HEK293 (cell line): ENCODE measurements around the gene ABCA7.
A peak's percentile ranks its signal among the peaks of the same experiment; 100 is the strongest.

ENCODE experiments used
- CTCF ChIA-PET: fragments of 350-600 bp; formaldehyde crosslinking; extraction: SDS; loops from one replicate; lab custom pipeline; 2021; ENCODE audit warnings: antibody characterized with exemption; lab: Yijun Ruan, JAX
- POLR2A ChIA-PET: fragments of 300-600 bp; formaldehyde crosslinking; extraction: SDS; loops from one replicate; lab custom pipeline; 2020; ENCODE audit warnings: antibody characterized with exemption, inconsistent platforms; lab: Yijun Ruan, JAX
- H3K27ac ChIP-seq: fragments of 200-500 bp; sonication (Bioruptor generic); 2 replicates; pipeline ENCODE4 v1.5.1; 2014; ENCODE audit warnings: low read depth, low read length, control low read depth, inconsistent platforms; ENCODE audit errors: extremely low read depth
- H3K36me3 ChIP-seq, 2 experiments: fragments of 200-500 bp in 1 of 2; sonication (Bioruptor generic) in 1 of 2; 1 replicate in 1 of 2; 2 replicates in 1 of 2; pipeline ENCODE4 v1.5.1; 2014 to 2017; ENCODE audit warnings: inconsistent platforms in 2 of 2, low read length in 2 of 2; ENCODE audit not compliant: control insufficient read depth in 2 of 2, insufficient read depth in 1 of 2
- H3K4me1 ChIP-seq: fragments of 200-500 bp; sonication (Bioruptor generic); 2 replicates; pipeline ENCODE4 v1.5.1; 2014; ENCODE audit warnings: mild to moderate bottlenecking, low read length, inconsistent platforms; ENCODE audit not compliant: control insufficient read depth, insufficient read depth
- H3K4me3 ChIP-seq: 2 replicates; pipeline ENCODE4 v1.5.1; 2011; ENCODE audit warnings: low read depth, mild to moderate bottlenecking, control low read depth, low read length, moderate library complexity
- H3K9me3 ChIP-seq: fragments of 200-500 bp; sonication (Bioruptor generic); 2 replicates; pipeline ENCODE4 v1.5.1; 2014; ENCODE audit warnings: low read depth, low read length, inconsistent platforms; ENCODE audit not compliant: control insufficient read depth, insufficient read depth
- EGR2 ChIP-seq: fragments of 450-650 bp; formaldehyde crosslinking; IDR thresholded peaks from 2 replicates; pipeline ENCODE4 v1.5.1; 2016; ENCODE audit warnings: low read depth, missing biosample characterization, missing genetic modification characterization
- GLIS1 ChIP-seq: fragments of 450-650 bp; formaldehyde crosslinking; IDR thresholded peaks from 2 replicates; pipeline ENCODE4 v1.5.1; 2016; ENCODE audit warnings: missing biosample characterization, missing genetic modification characterization
- GLIS2 ChIP-seq: fragments of 450-650 bp; formaldehyde crosslinking; IDR thresholded peaks from 2 replicates; pipeline ENCODE4 v1.5.1; 2016; ENCODE audit warnings: missing biosample characterization, missing genetic modification characterization
- HIC1 ChIP-seq: fragments of 450-650 bp; formaldehyde crosslinking; IDR thresholded peaks from 2 replicates; pipeline ENCODE4 v1.5.1; 2016; ENCODE audit warnings: missing biosample characterization, missing genetic modification characterization
- KLF1 ChIP-seq: fragments of 450-650 bp; formaldehyde crosslinking; IDR thresholded peaks from 2 replicates; pipeline ENCODE4 v1.5.1; 2016; ENCODE audit warnings: missing biosample characterization, missing genetic modification characterization
- PATZ1 ChIP-seq: fragments of 450-650 bp; formaldehyde crosslinking; IDR thresholded peaks from 2 replicates; pipeline ENCODE4 v1.5.1; 2016; ENCODE audit warnings: missing biosample characterization, missing genetic modification characterization
- REST ChIP-seq: fragments of 450-650 bp; formaldehyde crosslinking; IDR thresholded peaks from 2 replicates; pipeline ENCODE4 v1.5.1; 2016; ENCODE audit warnings: missing biosample characterization, missing genetic modification characterization
- ZBTB21 ChIP-seq: fragments of 450-650 bp; formaldehyde crosslinking; IDR thresholded peaks from 2 replicates; pipeline ENCODE4 v1.5.1; 2017; ENCODE audit warnings: missing biosample characterization, missing genetic modification characterization
- ZBTB8A ChIP-seq: fragments of 450-650 bp; formaldehyde crosslinking; IDR thresholded peaks from 2 replicates; pipeline ENCODE4 v1.5.1; 2016; ENCODE audit warnings: missing biosample characterization, missing genetic modification characterization
- ZFP69B ChIP-seq: fragments of 450-650 bp; formaldehyde crosslinking; IDR thresholded peaks from 2 replicates; pipeline ENCODE4 v1.5.1; 2016; ENCODE audit warnings: missing biosample characterization, missing genetic modification characterization
- ZNF114 ChIP-seq: fragments of 450-650 bp; formaldehyde crosslinking; IDR thresholded peaks from 2 replicates; pipeline ENCODE4 v1.5.0; 2017; ENCODE audit warnings: missing biosample characterization, missing genetic modification characterization
- ZNF26 ChIP-seq: fragments of 450-650 bp; formaldehyde crosslinking; IDR thresholded peaks from 2 replicates; pipeline ENCODE4 v1.5.1; 2016; ENCODE audit warnings: missing biosample characterization, missing genetic modification characterization
- ZNF280C ChIP-seq: fragments of 450-650 bp; formaldehyde crosslinking; IDR thresholded peaks from 2 replicates; pipeline ENCODE4 v1.5.1; 2016; ENCODE audit warnings: missing biosample characterization, missing genetic modification characterization
- ZNF341 ChIP-seq: fragments of 450-650 bp; formaldehyde crosslinking; IDR thresholded peaks from 2 replicates; pipeline ENCODE4; 2016; ENCODE audit warnings: low read depth, missing biosample characterization, missing genetic modification characterization
- ZNF555 ChIP-seq: fragments of 450-650 bp; formaldehyde crosslinking; conservative IDR thresholded peaks from 2 replicates; pipeline ENCODE4 v1.5.1; 2017; ENCODE audit warnings: missing biosample characterization, mild to moderate bottlenecking, missing genetic modification characterization, inconsistent platforms
- ZNF747 ChIP-seq: fragments of 450-650 bp; formaldehyde crosslinking; IDR thresholded peaks from 2 replicates; pipeline ENCODE4 v1.5.1; 2016; ENCODE audit warnings: missing biosample characterization, missing genetic modification characterization

The ABCA7 gene

GRCh38 chr19:1004803-1005664, 34.9 kb upstream of the ABCA7 start:
- Histone ChIP-seq H3K36me3 (peaks cover 0 to 6% of the 10 kb centered on the region in 2 experiments; a peak in 1 of 3 replicates), H3K4me1 (no peaks in the 10 kb centered on the region; the same call in 1 of the 2 replicates), H3K9me3 (no peaks in the 10 kb centered on the region), H3K27ac (no peak overlapping the region), H3K4me3 (no peak overlapping the region)
- ChIA-PET POLR2A (interaction anchor here (0.5 to 1.1 kb wide), 2 partner anchors 9 to 39 kb away, joined by 3 read pairs; no protein-coding TSS in a partner anchor), CTCF (interaction anchor here (0.7 to 1.5 kb wide), 3 partner anchors 102 to 236 kb away, joined by 3 to 7 read pairs (median 4); no protein-coding TSS in a partner anchor)
- TF ChIP-seq KLF1 (no peak), EGR2 (tag by site-specific recombination) (no peak), ZBTB8A (tag by site-specific recombination) (peak; percentile 36; the same call in 1 of the 2 replicates), ZBTB21 (no peak), REST (tag by site-specific recombination) (peak; percentile 59), ZNF555 (no peak), HIC1 (tag by site-specific recombination) (peak; percentile 51)

GRCh38 chr19:1006711-1007398, 33.1 kb upstream of the ABCA7 start:
- CTCF ChIA-PET: interaction anchor here (0.6 to 1.5 kb wide), 2 partner anchors 12 to 234 kb away, joined by 4 read pairs; no protein-coding TSS in a partner anchor
- TF ChIP-seq ZNF114 (tag by site-specific recombination) (no peak), GLIS2 (tag by site-specific recombination) (peak; percentile 88), HIC1 (tag by site-specific recombination) (peak; percentile 34; the same call in 1 of the 2 replicates), ZNF26 (tag by site-specific recombination) (no peak), ZNF280C (tag by site-specific recombination) (no peak), ZNF341 (tag by site-specific recombination) (peak; percentile 51), ZFP69B (peak; percentile 24; the same call in 1 of the 2 replicates), GLIS1 (tag by site-specific recombination) (peak; percentile 53), PATZ1 (tag by site-specific recombination) (peak; percentile 70), KLF1 (peak; percentile 64; the same call in 1 of the 2 replicates), ZNF747 (tag by site-specific recombination) (no peak)

More at GRCh38 chr19:1006711-1007398, 33.1 kb upstream of the ABCA7 start:
- no peaks in the 10 kb centered on the region for H3K4me1 ChIP-seq
- no peak overlapping the region for H3K27ac ChIP-seq
- no peak overlapping the region for H3K4me3 ChIP-seq
- peaks cover 0 to 20% of the 10 kb centered on the region in 2 experiments; a peak in 1 of 3 replicates for H3K36me3 ChIP-seq
- POLR2A ChIA-PET: interaction anchor here (1.3 kb wide), 1 partner anchor 9 kb away, joined by 4 read pairs; no protein-coding TSS in a partner anchor
- H3K9me3 ChIP-seq: no peaks in the 10 kb centered on the region
